T-cell (primary cell): ENCODE measurements around the gene PDF. TPM values are rescaled to one million over a fixed set of nuclear protein-coding genes. Genes with fewer than 3 reads are reported as not detected.

Experiments
- ATAC-seq, 4 experiments: fragments of 200-7000 bp in 3 of 4; fragments of 150-1000 bp in 1 of 4; cut with Tn5 transposase; replicated peaks in 1 of 4; 1 replicate in 3 of 4; 2 replicates in 1 of 4; pipeline ENCODE4 v1.10.0; 2021; ENCODE audit warnings: moderate library complexity in 3 of 4, mild to moderate bottlenecking in 2 of 4, moderate number of reproducible peaks in 1 of 4
- CTCF ChIA-PET, 2 donors: fragments of 300-600 bp; sonication (Branson Sonifier 250); formaldehyde crosslinking; loops; one replicate each; lab custom pipeline; 2022; ENCODE audit warnings: antibody characterized with exemption in 2 of 2; lab: Charles Lee
- POLR2A ChIA-PET, 2 donors: fragments of 300-600 bp; sonication (Branson Sonifier 250); formaldehyde crosslinking; loops; one replicate each; lab custom pipeline; 2022; ENCODE audit warnings: antibody characterized with exemption in 2 of 2; lab: Charles Lee
- DNase-seq, 35 experiments: peaks; one replicate each; pipeline versions ENCODE4 v3.0.0 to v3.0.0-alpha.2; 2013 to 2023
- H3K27ac ChIP-seq: one replicate; pipeline ENCODE4 v1.5.1; 2013; ENCODE audit warnings: low read length
- H3K27me3 ChIP-seq, 2 experiments: replicated peaks in 1 of 2; 1 replicate in 1 of 2; 2 replicates in 1 of 2; pipeline versions ENCODE4 v1.6.1 to v1.7.0; 2013; ENCODE audit warnings: low read length in 1 of 2, mixed read lengths in 1 of 2; ENCODE audit not compliant: control insufficient read depth in 2 of 2, insufficient read depth in 2 of 2; ENCODE audit errors: extremely low read depth in 1 of 2
- H3K36me3 ChIP-seq, 2 donors: 1 replicate in 1 of 2; 2 replicates in 1 of 2; pipeline versions ENCODE4 v1.6.1 to v1.7.0; 2013; ENCODE audit warnings: low read length in 1 of 2; ENCODE audit not compliant: control insufficient read depth in 2 of 2, insufficient read depth in 1 of 2; ENCODE audit errors: extremely low read depth in 1 of 2
- H3K4me1 ChIP-seq, 2 experiments: 1 replicate in 1 of 2; 2 replicates in 1 of 2; pipeline versions ENCODE4 v1.6.1 to v1.7.0; 2013; ENCODE audit warnings: low read length in 2 of 2, mixed read lengths in 1 of 2; ENCODE audit not compliant: insufficient read depth in 2 of 2, control insufficient read depth in 1 of 2; ENCODE audit errors: extremely low read depth in 1 of 2
- H3K4me3 ChIP-seq, 2 donors: 1 replicate in 1 of 2; 2 replicates in 1 of 2; pipeline versions ENCODE4 v1.5.1 to v1.7.0; 2013; ENCODE audit warnings: mild to moderate bottlenecking in 2 of 2, low read length in 1 of 2, moderate library complexity in 1 of 2; ENCODE audit not compliant: control insufficient read depth in 1 of 2; ENCODE audit errors: extremely low read depth in 1 of 2
- H3K9me3 ChIP-seq: 2 replicates; pipeline ENCODE4 v1.7.0; 2013
- H3K27ac Mint-ChIP-seq, 2 donors: one replicate each; pipeline ENCODE4 v1.8.0; 2020 to 2021; ENCODE audit warnings: mild to moderate bottlenecking in 2 of 2, mixed read lengths in 2 of 2
- H3K27me3 Mint-ChIP-seq, 2 donors: one replicate each; pipeline ENCODE4 v1.8.0; 2021 to 2022; ENCODE audit warnings: mixed read lengths in 2 of 2
- H3K36me3 Mint-ChIP-seq: one replicate; pipeline ENCODE4 v1.8.0; 2021; ENCODE audit warnings: mixed read lengths
- H3K4me1 Mint-ChIP-seq, 3 donors: one replicate each; pipeline ENCODE4 v1.8.0; 2020 to 2022; ENCODE audit warnings: mixed read lengths in 3 of 3, mild to moderate bottlenecking in 1 of 3
- H3K4me3 Mint-ChIP-seq, 3 donors: one replicate each; pipeline ENCODE4 v1.8.0; 2020 to 2022; ENCODE audit warnings: mild to moderate bottlenecking in 3 of 3, mixed read lengths in 3 of 3, moderate library complexity in 3 of 3
- H3K9me3 Mint-ChIP-seq, 3 donors: one replicate each; pipeline ENCODE4 v1.8.0; 2020 to 2022; ENCODE audit warnings: mixed read lengths in 3 of 3
- WGBS: methylation state at CpG from one replicate; pipeline ENCODE4 v1.1.5; 2013; ENCODE audit warnings: missing lambda C conversion rate; ENCODE audit not compliant: insufficient coverage; 5-methylcytosine and 5-hydroxymethylcytosine counted together
- total RNA-seq, 35 experiments: library from RNA in 6 of 35; stranded (reverse) in 6 of 35; fragments of 120-200 nt in 1 of 35; gene quantifications; one replicate each; pipeline versions ENCODE4 v1.2.1 to v1.2.4 and lab custom pipeline; 2013 to 2026

Gene PDF
- total RNA-seq, 5 donors from 2014 or later (not counting 1 experiment from before 2014, with no cell fraction given) = 5.3 to 20.5 (median 16.1) TPM

GRCh38 chr16:69321080-69321479 lies 9.3 kb downstream of the PDF start:
- H3K4me1 ChIP-seq = peaks cover 3 to 5% of the 10 kb centered on the region in 2 experiments
- ATAC-seq (no peak), DNase-seq (no peak)
- H3K36me3 Mint-ChIP-seq = peaks cover 40% of the 10 kb centered on the region
- peaks cover 14 to 24% (median 16%) of the 10 kb centered on the region in 3 donors for H3K4me1 Mint-ChIP-seq
- H3K4me3 Mint-ChIP-seq = peak overlapping the region in 1 of 3 donors; percentile 9
- peaks cover 45 to 83% of the 10 kb centered on the region in 2 donors for H3K36me3 ChIP-seq
- no peaks in the 10 kb centered on the region for H3K27me3 Mint-ChIP-seq
- H3K27me3 ChIP-seq = no peaks in the 10 kb centered on the region
- H3K9me3 Mint-ChIP-seq = no peaks in the 10 kb centered on the region
- POLR2A ChIA-PET = no interaction called here
- no peak overlapping the region for H3K27ac Mint-ChIP-seq
- H3K9me3 ChIP-seq = no peaks in the 10 kb centered on the region
- CTCF ChIA-PET = no interaction called here
- WGBS = 96% methylated on average over 17 of the region's 22 CpGs
- no peak overlapping the region for H3K4me3 ChIP-seq
- no peak overlapping the region for H3K27ac ChIP-seq

- peak overlapping the region in 1 of 3 donors; percentile 9 for H3K4me3 Mint-ChIP-seq
- peaks cover 0 to 4% of the 10 kb centered on the region in 2 experiments for H3K4me1 ChIP-seq
- peaks cover 46 to 86% of the 10 kb centered on the region in 2 donors for H3K36me3 ChIP-seq
- peaks cover 44% of the 10 kb centered on the region for H3K36me3 Mint-ChIP-seq
- H3K27ac ChIP-seq = no peak overlapping the region
- no peaks in the 10 kb centered on the region for H3K9me3 ChIP-seq
- no peaks in the 10 kb centered on the region for H3K9me3 Mint-ChIP-seq
- ATAC-seq = no peak
- no peaks in the 10 kb centered on the region for H3K27me3 Mint-ChIP-seq
- ChIA-PET CTCF (no interaction called here), POLR2A (no interaction called here)
- peaks cover 10 to 20% (median 12%) of the 10 kb centered on the region in 3 donors for H3K4me1 Mint-ChIP-seq
- H3K4me3 ChIP-seq = no peak overlapping the region
- no peak overlapping the region for H3K27ac Mint-ChIP-seq
- H3K27me3 ChIP-seq = no peaks in the 10 kb centered on the region
- DNase-seq = no peak
- 96% methylated on average over 12 of the region's 13 CpGs for WGBS
Measured at GRCh38 chr16:69320740-69321073, 9.7 kb downstream of the PDF start.

DNA sequence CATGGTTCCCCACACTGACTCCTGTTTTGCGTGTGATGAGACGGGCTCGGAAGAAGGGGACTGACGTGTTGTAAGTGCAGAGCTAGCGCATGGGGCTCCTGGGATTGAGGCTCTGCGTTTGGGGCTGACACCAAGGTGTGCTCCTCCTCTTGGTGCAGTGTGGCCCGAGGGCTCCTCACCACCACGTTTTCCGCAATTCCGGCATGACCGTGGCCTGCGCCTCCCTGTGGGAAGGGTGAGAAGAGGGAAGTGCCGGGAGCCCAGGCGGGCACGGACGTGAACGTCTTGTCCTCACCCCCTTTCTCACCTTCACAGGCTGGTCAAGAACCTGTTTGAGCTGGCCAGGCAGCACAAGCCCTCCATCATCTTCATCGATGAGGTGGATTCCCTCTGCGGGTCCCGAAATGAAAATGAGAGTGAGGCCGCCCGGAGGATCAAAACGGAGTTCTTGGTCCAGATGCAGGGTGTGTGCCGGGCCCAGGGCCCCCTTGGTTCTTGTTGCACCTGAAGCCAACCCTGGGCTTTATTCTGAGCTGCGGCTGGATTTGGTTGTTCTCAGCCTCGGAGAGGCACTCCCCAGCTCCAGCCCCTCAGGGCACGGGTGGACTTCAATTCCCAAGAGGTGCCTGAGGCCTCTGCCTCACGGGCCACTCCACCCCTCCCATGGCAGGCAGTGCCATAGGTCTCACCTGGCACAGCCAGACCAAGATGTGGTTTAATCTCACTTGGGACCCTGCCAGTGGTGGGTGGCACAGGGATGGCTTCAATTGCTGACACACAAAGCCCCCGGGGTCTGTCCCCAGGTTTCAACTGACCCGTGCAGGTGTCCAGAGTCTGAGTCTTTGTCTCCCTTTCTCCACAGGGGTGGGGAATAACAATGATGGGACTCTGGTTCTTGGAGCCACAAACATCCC lies 10.3 kb downstream of the PDF start:
- Mint-ChIP-seq H3K9me3 (no peaks in the 10 kb centered on the region), H3K4me3 (no peak overlapping the region), H3K4me1 (peaks cover 10 to 17% (median 11%) of the 10 kb centered on the region in 3 donors), H3K36me3 (peaks cover 42% of the 10 kb centered on the region), H3K27me3 (no peaks in the 10 kb centered on the region), H3K27ac (no peak overlapping the region)
- Histone ChIP-seq H3K36me3 (peaks cover 51 to 92% of the 10 kb centered on the region in 2 donors), H3K27me3 (no peaks in the 10 kb centered on the region), H3K4me3 (no peak overlapping the region), H3K4me1 (peaks cover 0 to 3% of the 10 kb centered on the region in 2 experiments), H3K27ac (no peak overlapping the region), H3K9me3 (no peaks in the 10 kb centered on the region)
- DNase-seq = no peak
- ChIA-PET POLR2A (no interaction called here), CTCF (no interaction called here)
- ATAC-seq = no peak
- 95% methylated on average over 14 of the region's 30 CpGs for WGBS

DNA sequence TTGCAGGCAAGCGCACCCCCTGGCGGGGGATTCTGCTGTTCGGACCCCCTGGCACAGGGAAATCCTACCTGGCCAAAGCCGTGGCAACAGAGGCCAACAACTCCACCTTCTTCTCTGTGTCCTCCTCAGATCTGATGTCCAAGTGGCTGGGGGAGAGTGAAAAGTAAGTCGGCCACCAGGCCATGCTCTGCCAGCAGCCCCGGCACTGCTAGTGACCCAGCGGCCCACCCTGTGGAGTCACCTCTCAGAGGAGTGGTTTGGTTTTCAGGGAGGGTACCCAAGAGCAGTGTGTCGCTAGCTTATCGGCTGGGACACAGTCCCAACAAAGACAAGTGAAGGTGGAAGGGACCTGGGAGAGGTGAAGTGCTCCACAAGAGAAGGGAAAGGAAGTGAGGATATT lies 11.0 kb downstream of the PDF start:
- CTCF ChIA-PET = interaction anchor here in 1 of 2 donors (0.5 kb wide), 1 partner anchor 131 kb away, joined by 4 read pairs; no protein-coding TSS in a partner anchor
- peaks cover 0 to 5% of the 10 kb centered on the region in 2 experiments for H3K4me1 ChIP-seq
- DNase-seq = no peak

DNA sequence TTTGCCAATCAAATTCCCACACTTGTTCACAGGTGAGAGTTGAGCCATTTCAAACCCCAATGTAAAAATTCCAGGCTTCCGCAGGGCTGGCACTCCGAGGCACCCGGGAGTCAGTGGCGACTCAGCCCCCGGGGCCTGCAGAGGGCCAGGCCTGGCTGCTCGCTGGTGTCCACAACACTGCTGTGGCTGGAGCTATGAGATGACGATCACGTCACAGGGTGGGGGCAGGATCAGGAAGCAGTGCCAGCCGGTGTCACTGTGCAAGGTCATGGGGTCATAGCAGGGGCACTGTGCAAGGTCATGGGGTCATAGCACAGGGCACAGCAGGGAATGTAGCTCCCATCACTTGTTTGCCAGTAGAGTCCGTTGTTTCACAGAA lies 11.5 kb downstream of the PDF start:
- Mint-ChIP-seq H3K36me3 (peaks cover 35% of the 10 kb centered on the region), H3K9me3 (no peaks in the 10 kb centered on the region), H3K4me1 (peaks cover 8 to 15% (median 14%) of the 10 kb centered on the region in 3 donors), H3K27ac (no peak overlapping the region), H3K27me3 (no peaks in the 10 kb centered on the region), H3K4me3 (no peak overlapping the region)
- H3K9me3 ChIP-seq = no peaks in the 10 kb centered on the region
- peaks cover 0 to 9% of the 10 kb centered on the region in 2 experiments for H3K4me1 ChIP-seq
- ChIA-PET POLR2A (interaction anchor here in 1 of 2 donors (0.6 kb wide), 1 partner anchor 62 kb away, joined by 8 read pairs; no protein-coding TSS in a partner anchor), CTCF (interaction anchor here in 1 of 2 donors (0.5 kb wide), 1 partner anchor 131 kb away, joined by 4 read pairs; no protein-coding TSS in a partner anchor)
- WGBS = 88% methylated on average over 9 of the region's 10 CpGs
- no peak overlapping the region for H3K4me3 ChIP-seq
- H3K27ac ChIP-seq = no peak overlapping the region
- H3K36me3 ChIP-seq = peaks cover 53 to 91% of the 10 kb centered on the region in 2 donors
- no peaks in the 10 kb centered on the region for H3K27me3 ChIP-seq
- ATAC-seq (no peak), DNase-seq (no peak)

More for the DNA sequence above, 11.0 kb downstream of the PDF start:
- 97% methylated on average over 5 of the region's 9 CpGs for WGBS
- POLR2A ChIA-PET = interaction anchor here in 1 of 2 donors (0.6 kb wide), 1 partner anchor 61 kb away, joined by 8 read pairs; no protein-coding TSS in a partner anchor
- no peak for ATAC-seq
- no peaks in the 10 kb centered on the region for H3K27me3 Mint-ChIP-seq
- peaks cover 55 to 92% of the 10 kb centered on the region in 2 donors for H3K36me3 ChIP-seq
- H3K36me3 Mint-ChIP-seq = peaks cover 35% of the 10 kb centered on the region
- H3K27ac Mint-ChIP-seq = no peak overlapping the region
- no peak overlapping the region for H3K27ac ChIP-seq
- H3K4me3 ChIP-seq = no peak overlapping the region
- H3K9me3 Mint-ChIP-seq = no peaks in the 10 kb centered on the region
- H3K9me3 ChIP-seq = no peaks in the 10 kb centered on the region
- H3K4me1 Mint-ChIP-seq = peaks cover 7 to 15% (median 11%) of the 10 kb centered on the region in 3 donors
- no peaks in the 10 kb centered on the region for H3K27me3 ChIP-seq
- H3K4me3 Mint-ChIP-seq = no peak overlapping the region

DNA sequence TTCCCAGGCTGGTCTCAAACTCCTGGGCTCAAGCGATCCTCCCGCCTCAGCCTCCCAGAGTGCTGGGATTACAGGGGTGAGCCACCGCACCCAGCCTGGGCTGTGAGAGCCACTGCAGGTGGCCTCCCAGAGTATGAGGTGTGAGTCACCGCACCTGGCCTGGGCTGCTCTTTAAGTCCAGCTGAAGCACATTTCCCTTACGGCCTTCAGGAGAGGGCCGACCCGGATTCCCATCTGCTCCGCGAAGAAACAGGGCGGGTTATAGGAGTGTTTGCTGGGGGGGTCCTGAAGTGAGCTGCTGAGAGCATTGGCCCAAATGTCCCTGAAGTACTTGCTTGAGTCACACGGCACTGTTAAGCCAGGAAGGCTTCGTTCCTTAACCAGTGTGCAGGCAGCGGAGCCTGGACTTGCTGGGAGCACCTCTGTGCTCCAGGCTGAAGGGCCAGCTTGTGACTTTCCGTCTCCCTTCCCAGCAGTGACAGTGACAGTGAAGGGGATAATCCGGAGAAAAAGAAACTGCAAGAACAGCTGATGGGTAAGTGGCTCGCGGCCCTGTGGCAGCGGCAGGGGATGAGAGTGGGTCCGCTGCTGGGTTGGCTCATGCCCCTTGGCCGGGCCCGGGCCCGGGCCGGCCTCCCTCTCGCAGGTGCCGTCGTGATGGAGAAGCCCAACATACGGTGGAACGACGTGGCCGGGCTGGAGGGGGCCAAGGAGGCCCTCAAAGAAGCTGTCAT lies 12.0 kb downstream of the PDF start:
- Histone ChIP-seq H3K27ac (no peak overlapping the region), H3K9me3 (no peaks in the 10 kb centered on the region), H3K36me3 (peaks cover 52 to 91% of the 10 kb centered on the region in 2 donors), H3K27me3 (no peaks in the 10 kb centered on the region), H3K4me1 (peaks cover 0 to 10% of the 10 kb centered on the region in 2 experiments), H3K4me3 (no peak overlapping the region)
- no peak for ATAC-seq
- Mint-ChIP-seq H3K4me3 (no peak overlapping the region), H3K27ac (no peak overlapping the region), H3K4me1 (peaks cover 14 to 20% (median 19%) of the 10 kb centered on the region in 3 donors), H3K9me3 (no peaks in the 10 kb centered on the region), H3K27me3 (no peaks in the 10 kb centered on the region), H3K36me3 (peaks cover 34% of the 10 kb centered on the region)
- ChIA-PET POLR2A (interaction anchor here in 1 of 2 donors (0.6 kb wide), 1 partner anchor 24 kb away, joined by 6 read pairs; no protein-coding TSS in a partner anchor), CTCF (interaction anchor here in 1 of 2 donors (0.5 kb wide), 1 partner anchor 207 kb away, joined by 3 read pairs; no protein-coding TSS in a partner anchor)
- 96% methylated on average over 22 of the region's 30 CpGs for WGBS
- no peak for DNase-seq
